HG03354 (cell line): ENCODE data around the gene ADD3.
"Not testable (repeated sequence)": the region's sequence is repeated elsewhere in the genome, so short reads cannot be mapped to it uniquely, and the experiment has no call there.

ENCODE experiments used
- ATAC-seq: cut with Tn5 transposase; IDR thresholded peaks from one replicate; pipeline ENCODE4 v1.9.1; 2021; ENCODE audit warnings: mild to moderate bottlenecking; ENCODE audit not compliant: unreplicated experiment, poor library complexity, severe bottlenecking

The ADD3 gene

GRCh38 chr10:110023785-110024465, 16.1 kb downstream of the ADD3 start:
- ATAC-seq, result no peak

- ATAC-seq, result no peak
These were observed 21.7 kb downstream of the ADD3 start for GRCh38 chr10:110029450-110029849.

GRCh38 chr10:110032801-110033700, 25.3 kb downstream of the ADD3 start:
- no peak for ATAC-seq

GRCh38 chr10:110033701-110034235, 26.0 kb downstream of the ADD3 start:
- no peak for ATAC-seq

GRCh38 chr10:110034596-110034995, 26.8 kb downstream of the ADD3 start:
- ATAC-seq, result no peak

- ATAC-seq, result no peak
These were observed 27.5 kb downstream of the ADD3 start for GRCh38 chr10:110035070-110035921.

GRCh38 chr10:110036640-110037039, 28.9 kb downstream of the ADD3 start:
- ATAC-seq, result peak; percentile 91

- no peak for ATAC-seq
These were observed 31.5 kb downstream of the ADD3 start for GRCh38 chr10:110039254-110039653.

GRCh38 chr10:110040108-110040507, 32.3 kb downstream of the ADD3 start:
- no peak for ATAC-seq

- no peak for ATAC-seq
These were observed 33.1 kb downstream of the ADD3 start for GRCh38 chr10:110040767-110041478.

- no peak for ATAC-seq
These were observed 33.7 kb downstream of the ADD3 start for GRCh38 chr10:110041479-110041829.

- no peak for ATAC-seq
These were observed 34.4 kb downstream of the ADD3 start for GRCh38 chr10:110042181-110042580.

- ATAC-seq, result no peak
These were observed 35.1 kb downstream of the ADD3 start for GRCh38 chr10:110042891-110043290.

- no peak for ATAC-seq
These were observed 36.9 kb downstream of the ADD3 start for GRCh38 chr10:110044681-110045080.

GRCh38 chr10:110045772-110046171, 38.0 kb downstream of the ADD3 start:
- no peak for ATAC-seq

- ATAC-seq, result not testable (repeated sequence)
These were observed 40.4 kb downstream of the ADD3 start for GRCh38 chr10:110048145-110048544.

- no peak for ATAC-seq
These were observed 41.0 kb downstream of the ADD3 start for GRCh38 chr10:110048781-110049180.

- ATAC-seq, result not testable (repeated sequence)
These were observed 42.3 kb downstream of the ADD3 start for GRCh38 chr10:110049889-110050591.

- no peak for ATAC-seq
These were observed 43.7 kb downstream of the ADD3 start for GRCh38 chr10:110051487-110051886.
